ENCODE measurements around the gene PACRG.

- TF ChIP-seq EZH2 (IDR thresholded peaks at IDR 0.05; ENCODE audit: borderline replicate concordance, low read depth, low read length, severe bottlenecking) = no peak
- no peak for TF ChIP-seq CTCF (IDR thresholded peaks at IDR 0.05; ENCODE audit: extremely low read depth in 1 of 2, insufficient read depth in 1 of 2, low read depth in 1 of 2, low read length in 2 of 2)
- TF ChIP-seq POLR2AphosphoS5 (IDR thresholded peaks at IDR 0.05; ENCODE audit: insufficient read depth, low read depth, low read length) = no peak
- no peak for TF ChIP-seq FOS (IDR thresholded peaks at IDR 0.05; ENCODE audit: borderline replicate concordance, insufficient read depth, low read length)
Measured at GRCh38 chr6:163260111-163260895, 532.5 kb downstream of the PACRG start.
